Fibroblast of lung (primary cell): Measurements from ENCODE around the gene ZNF593.

Experiments used
- EZH2 ChIP-seq: IDR thresholded peaks from 2 replicates; pipeline ENCODE4 v1.5.1; 2012; ENCODE audit warnings: low read length, control low read depth, mild to moderate bottlenecking; ENCODE audit errors: missing control alignments
- TF ChIP-seq, protein P1 (sequence below), 2 donors: IDR thresholded peaks in 1 of 2; conservative IDR thresholded peaks in 1 of 2; 1 replicate in 1 of 2; 2 replicates in 1 of 2; pipeline ENCODE4 v1.5.1; 2011 to 2012; ENCODE audit warnings: low read length in 2 of 2, control low read depth in 1 of 2, inconsistent platforms in 1 of 2, low read depth in 1 of 2, mild to moderate bottlenecking in 1 of 2

DNA sequence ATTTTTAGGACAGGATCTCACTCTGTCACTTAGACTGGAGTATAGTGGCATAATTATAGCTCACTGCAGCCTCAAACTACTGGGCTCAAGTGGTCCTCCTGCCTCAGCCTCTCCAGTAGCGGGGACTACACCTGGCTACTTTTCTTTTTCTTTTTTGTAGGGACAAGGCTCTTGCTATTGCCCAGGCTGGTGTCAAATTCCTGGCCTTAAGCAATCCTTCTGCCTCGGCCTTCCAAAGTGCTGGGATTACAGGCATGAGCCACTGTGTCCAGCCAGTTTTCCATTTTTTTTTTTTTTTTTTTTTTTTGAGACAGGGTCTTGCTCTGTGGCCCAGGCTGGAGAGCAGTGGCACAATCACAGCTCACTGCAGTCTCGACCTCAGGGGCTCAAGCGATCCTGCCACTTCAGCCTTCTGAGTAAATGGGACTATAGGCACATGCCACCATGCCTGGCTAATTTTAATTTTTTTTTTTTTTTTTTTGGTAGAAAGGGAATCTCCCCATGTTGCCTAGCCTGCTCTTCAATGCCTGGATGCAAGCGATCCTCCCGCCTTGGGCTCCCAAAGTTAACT lies 43.7 kb downstream of the ZNF593 start:
- TF ChIP-seq, protein P1, sequence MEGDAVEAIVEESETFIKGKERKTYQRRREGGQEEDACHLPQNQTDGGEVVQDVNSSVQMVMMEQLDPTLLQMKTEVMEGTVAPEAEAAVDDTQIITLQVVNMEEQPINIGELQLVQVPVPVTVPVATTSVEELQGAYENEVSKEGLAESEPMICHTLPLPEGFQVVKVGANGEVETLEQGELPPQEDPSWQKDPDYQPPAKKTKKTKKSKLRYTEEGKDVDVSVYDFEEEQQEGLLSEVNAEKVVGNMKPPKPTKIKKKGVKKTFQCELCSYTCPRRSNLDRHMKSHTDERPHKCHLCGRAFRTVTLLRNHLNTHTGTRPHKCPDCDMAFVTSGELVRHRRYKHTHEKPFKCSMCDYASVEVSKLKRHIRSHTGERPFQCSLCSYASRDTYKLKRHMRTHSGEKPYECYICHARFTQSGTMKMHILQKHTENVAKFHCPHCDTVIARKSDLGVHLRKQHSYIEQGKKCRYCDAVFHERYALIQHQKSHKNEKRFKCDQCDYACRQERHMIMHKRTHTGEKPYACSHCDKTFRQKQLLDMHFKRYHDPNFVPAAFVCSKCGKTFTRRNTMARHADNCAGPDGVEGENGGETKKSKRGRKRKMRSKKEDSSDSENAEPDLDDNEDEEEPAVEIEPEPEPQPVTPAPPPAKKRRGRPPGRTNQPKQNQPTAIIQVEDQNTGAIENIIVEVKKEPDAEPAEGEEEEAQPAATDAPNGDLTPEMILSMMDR (conservative IDR thresholded peaks at IDR 0.05 in 1 of 2, IDR thresholded peaks at IDR 0.05 in 1 of 2; ENCODE audit: low read depth in 1 of 2, low read length in 2 of 2) = no peak
- TF ChIP-seq EZH2 = no peak
